Fibroblast of mammary gland (primary cell): ENCODE data around the gene RNF10.
A peak's percentile ranks its signal among the peaks of the same experiment; 100 is the strongest.
"Not testable (repeated sequence)": the region's sequence is repeated elsewhere in the genome, so short reads cannot be mapped to it uniquely, and the experiment has no call there.

Source experiments
- DNase-seq: peaks from one replicate; pipeline ENCODE4 v3.0.0-alpha.2; 2010; ENCODE audit warnings: low read depth
- H3K4me3 ChIP-seq: 2 replicates; pipeline ENCODE4 v1.5.1; 2011; ENCODE audit warnings: low read depth, mild to moderate bottlenecking, low read length, moderate library complexity; ENCODE audit not compliant: control insufficient read depth
- CTCF ChIP-seq: conservative IDR thresholded peaks from 2 replicates; pipeline ENCODE4 v1.5.1; 2011; ENCODE audit warnings: low read depth, low read length, inconsistent platforms; ENCODE audit not compliant: control insufficient read depth, insufficient read depth

Gene RNF10

GRCh38 chr12:120610560-120610959, 76.4 kb downstream of the RNF10 start:
- no peak for DNase-seq
- TF ChIP-seq CTCF = no peak
- no peak overlapping the region for H3K4me3 ChIP-seq

GRCh38 chr12:120611534-120611933, 77.4 kb downstream of the RNF10 start:
- DNase-seq, H3K4me3 ChIP-seq: not testable (repeated sequence)

GRCh38 chr12:120614848-120615247, 80.7 kb downstream of the RNF10 start:
- H3K4me3 ChIP-seq = no peak overlapping the region
- DNase-seq = no peak

GRCh38 chr12:120617193-120617592, 83.0 kb downstream of the RNF10 start:
- not testable (repeated sequence) for DNase-seq

More at GRCh38 chr12:120614848-120615247, 80.7 kb downstream of the RNF10 start:
- TF ChIP-seq CTCF = no peak

GRCh38 chr12:120617767-120618166, 83.6 kb downstream of the RNF10 start:
- DNase-seq, H3K4me3 ChIP-seq: not testable (repeated sequence)

More at GRCh38 chr12:120617193-120617592, 83.0 kb downstream of the RNF10 start:
- H3K4me3 ChIP-seq = not testable (repeated sequence)

- no peak for DNase-seq
- TF ChIP-seq CTCF = no peak
- no peak overlapping the region for H3K4me3 ChIP-seq
Measured at GRCh38 chr12:120618954-120619615, 84.9 kb downstream of the RNF10 start.

GRCh38 chr12:120620624-120621023, 86.5 kb downstream of the RNF10 start:
- no peak for TF ChIP-seq CTCF
- H3K4me3 ChIP-seq = no peak overlapping the region
- DNase-seq = no peak

GRCh38 chr12:120625557-120626419, 91.6 kb downstream of the RNF10 start:
- no peak for DNase-seq
- TF ChIP-seq CTCF = peak; percentile 11
- no peak overlapping the region for H3K4me3 ChIP-seq
